ENCODE measurements around the gene NCOA7.

The NCOA7 gene

GRCh38 chr6:125816828-125817280, 26.1 kb downstream of the NCOA7 start:
- DNase-seq = no peak

DNA sequence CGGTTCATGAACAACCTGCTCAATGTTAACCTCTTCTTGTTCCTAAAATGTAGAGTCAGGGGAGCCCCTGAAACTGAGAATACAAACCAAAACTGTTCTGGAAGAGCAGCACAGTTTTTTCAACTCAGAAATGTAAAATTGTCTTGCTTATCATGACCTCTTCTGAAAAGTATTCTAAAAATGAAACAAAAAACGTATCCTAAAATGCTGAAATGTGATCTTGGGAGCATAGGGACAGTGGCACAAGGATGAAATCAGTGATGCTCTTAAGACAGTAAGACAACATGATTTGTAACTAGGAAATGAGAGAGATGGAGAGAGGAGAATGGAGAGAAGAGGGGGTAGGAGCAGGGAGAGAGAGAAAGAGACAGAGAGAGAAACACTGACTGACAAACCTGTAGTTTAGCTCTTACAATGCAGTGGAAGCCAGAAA, 27.5 kb downstream of the NCOA7 start:
- no peak for DNase-seq

DNA sequence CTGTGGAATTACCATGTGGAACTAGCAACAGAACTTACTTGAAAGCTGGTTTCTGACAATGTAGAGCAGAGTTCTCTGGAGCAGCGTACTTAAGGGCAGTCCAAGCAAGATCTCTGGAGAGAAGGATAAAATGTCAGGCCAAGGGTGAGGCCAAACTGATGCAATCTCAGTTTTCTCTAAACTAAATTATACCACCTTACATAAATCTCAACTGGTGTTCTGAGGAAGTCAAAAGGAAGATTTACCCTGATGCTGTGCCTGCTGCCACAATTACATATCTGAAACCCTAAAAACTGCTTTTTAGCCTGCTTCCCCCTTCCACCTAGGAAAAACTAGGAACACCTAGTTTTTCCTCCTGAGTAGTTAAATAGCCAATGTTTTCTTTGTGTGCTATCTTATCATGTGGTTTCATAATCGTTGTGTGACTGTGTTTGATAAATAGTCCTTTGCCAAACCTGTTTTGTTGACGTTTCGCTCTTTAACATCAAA, 28.1 kb downstream of the NCOA7 start:
- DNase-seq = no peak

GRCh38 chr6:125819535-125820326, 29.0 kb downstream of the NCOA7 start:
- no peak for DNase-seq

- peak; percentile 22 to 43 for DNase-seq
Measured at GRCh38 chr6:125821825-125822281, 31.1 kb downstream of the NCOA7 start.

DNA sequence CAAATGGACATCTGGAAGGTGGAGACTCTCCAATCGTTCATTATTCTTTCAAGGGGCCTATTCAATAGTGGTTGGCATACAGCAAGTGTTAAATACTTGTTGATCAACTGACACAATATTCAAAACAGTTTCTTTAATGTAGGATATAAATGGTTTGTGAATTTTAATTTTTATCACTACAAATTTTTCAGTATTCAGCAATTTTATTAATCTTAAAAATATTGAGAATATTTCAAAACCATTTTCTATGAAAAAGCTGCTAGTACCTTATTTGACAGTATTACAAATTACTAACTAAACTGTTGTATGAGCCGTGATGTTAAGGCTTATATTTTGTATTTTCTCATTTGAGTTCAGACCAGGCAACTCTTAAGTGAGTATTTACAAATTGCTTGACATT, 32.4 kb downstream of the NCOA7 start:
- DNase-seq = no peak

DNA sequence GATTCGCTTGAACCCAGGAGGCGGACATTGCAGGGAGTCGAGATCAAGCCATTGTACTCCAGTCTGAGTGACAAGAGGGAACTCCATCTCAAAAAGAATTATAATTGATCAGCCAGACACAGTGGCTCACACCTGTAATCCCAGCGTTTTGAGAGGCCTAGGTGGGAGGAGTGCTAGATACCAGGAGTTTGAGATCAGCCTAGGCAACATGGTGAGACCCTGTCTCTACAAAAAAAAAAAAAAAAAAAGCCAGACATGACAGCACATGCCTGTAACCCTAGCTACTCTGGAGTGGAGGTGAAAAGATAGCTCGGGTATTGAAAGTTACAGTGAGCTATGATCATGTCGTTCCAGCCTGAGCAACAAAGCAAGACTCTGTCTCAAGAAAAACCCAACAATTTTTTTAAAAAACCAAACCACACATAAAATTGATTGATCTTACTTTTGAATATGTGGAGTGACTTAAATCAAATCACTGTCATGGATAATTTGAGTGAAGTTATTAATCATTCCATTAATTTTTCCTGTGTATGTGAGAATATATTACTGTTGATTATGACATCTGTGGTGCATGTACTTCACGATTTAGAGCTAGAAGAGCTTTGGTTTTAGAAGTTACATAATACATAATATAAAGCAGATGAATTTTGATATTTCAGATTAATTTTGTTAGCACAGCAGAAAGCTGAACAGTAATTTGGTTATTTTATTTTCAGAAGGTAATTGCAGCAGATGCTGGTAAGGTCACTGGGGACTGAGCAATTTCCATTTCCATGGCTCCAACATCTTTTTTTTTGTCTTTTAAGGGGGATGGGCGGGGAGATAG, 34.4 kb downstream of the NCOA7 start:
- DNase-seq = no peak

GRCh38 chr6:125826695-125827463, 36.1 kb downstream of the NCOA7 start:
- DNase-seq = no peak

DNA sequence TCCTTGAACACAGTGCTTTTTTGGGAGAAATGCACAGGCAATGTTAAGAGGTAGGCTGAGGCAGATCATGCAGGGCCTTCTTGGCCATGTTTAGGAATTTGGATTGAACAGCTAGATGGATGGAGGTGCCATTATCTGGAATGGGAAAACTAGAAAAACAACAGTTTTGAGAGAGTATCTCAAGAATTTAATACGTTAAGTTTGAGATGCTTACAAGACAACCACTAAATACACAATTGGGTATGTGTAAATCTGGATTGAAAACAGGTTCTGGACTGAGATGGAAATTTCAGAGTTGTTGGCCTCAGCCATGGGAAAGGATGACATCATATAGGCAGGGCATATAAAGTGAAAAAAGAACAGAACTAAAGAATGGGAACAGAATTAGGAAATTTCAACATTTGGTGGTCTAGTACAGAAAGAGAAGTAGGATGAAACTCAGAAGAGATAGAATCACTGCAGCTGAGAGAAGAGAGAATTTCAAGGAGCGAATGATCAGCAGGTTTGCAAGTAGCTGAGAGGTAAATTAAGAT, 37.1 kb downstream of the NCOA7 start:
- DNase-seq = no peak

- no peak for DNase-seq
Measured at GRCh38 chr6:125828476-125829039, 37.8 kb downstream of the NCOA7 start.

DNA sequence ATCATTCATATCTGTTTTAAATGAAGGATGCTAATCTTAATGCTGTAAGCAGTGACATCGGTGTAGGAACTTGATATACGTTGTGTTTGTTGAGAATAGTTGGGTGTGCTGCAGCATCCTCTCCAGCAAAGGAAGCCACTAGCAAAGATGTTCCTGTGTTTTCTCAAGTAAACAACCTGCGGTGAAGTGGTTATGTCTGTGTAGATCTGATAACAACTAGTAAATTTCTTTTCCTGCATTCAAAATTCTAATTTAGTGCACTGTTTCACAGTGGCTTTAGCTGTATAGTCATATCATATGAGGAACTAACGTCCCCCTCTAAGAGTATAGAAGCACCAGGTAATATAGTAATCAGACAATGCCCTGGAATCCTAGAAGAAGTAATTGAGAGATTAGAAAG, 38.7 kb downstream of the NCOA7 start:
- DNase-seq = no peak

DNA sequence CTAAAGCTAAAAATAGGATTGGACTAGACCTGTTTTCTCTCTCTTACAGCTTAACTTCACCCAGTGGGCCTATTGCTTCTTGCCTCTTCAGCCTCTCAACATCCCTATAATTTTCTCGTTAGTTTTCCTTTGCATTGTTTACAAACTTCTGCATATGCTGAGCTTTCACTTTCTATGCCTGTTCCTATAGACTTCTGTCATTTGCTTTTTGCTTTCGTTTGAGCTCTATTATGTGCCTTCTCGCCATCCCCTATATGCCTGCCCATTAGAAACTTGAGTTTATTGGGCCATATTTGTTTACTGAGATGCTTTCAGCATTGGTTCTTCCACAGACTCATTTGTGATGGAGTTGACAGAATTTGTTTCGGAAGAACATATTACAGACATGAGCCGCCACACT, 40.9 kb downstream of the NCOA7 start:
- DNase-seq = no peak

- no peak for DNase-seq
Measured at GRCh38 chr6:125832391-125833117, 41.8 kb downstream of the NCOA7 start.

- DNase-seq = no peak
Measured at GRCh38 chr6:125834348-125834747, 43.6 kb downstream of the NCOA7 start.

- DNase-seq = no peak
Measured at GRCh38 chr6:125835221-125835744, 44.5 kb downstream of the NCOA7 start.

DNA sequence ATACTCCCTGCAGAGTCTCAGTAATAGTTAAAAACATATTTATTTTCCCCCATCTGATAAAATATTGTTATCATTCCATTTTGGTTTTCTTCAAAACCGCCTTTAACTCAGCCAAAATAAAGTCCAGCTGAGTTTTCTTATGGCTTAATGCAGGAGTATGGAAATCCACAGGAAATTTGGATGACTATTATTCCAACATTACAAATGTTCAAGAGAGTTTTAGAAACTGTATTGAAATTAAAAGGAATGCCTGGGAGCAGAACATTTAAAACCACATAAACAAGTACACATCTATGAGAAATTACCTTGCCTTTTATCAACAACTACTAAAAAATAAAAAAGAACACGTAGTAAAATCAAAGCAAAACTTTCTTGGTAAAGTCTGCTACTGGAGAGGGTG, 45.7 kb downstream of the NCOA7 start:
- no peak for DNase-seq

DNA sequence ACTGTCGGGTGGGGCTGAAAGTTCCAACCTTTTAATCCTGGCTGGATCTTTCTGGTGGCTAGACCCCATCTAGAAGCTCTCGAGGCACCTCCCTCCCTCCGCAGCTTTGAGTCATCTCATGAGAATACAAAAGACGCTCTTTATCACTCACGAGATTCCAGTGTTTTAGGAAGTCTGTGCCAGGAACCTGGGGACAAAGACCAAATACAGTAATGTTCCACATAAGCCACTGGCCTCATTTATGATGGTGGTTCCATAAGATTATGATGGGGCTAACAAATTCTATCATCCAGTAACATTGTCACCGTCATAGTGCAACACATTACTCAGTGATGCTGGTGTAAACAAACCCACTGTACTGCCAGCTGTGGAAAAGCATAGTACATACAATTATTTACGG, 48.7 kb downstream of the NCOA7 start:
- peak in 1 of 2 experiments; percentile 66 for DNase-seq

DNA sequence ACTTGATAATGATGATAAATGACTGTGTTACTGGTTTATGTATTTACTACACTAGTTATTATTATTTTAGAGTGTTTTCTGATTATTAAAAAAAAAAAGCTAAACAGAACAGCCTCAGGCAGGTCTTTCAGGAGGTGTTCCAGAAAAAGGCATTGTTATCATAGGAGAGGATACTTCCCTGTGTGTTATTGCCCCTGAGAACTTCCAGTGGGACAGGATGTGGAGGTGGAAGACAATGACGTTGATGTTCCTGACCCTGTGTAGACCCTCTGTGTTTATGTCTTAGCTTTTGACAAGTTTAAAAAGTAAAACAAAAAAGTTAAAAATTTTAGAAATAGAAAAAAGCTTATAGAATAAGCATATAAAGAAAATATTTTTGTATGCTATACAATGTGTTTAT, 49.1 kb downstream of the NCOA7 start:
- peak in 1 of 2 experiments; percentile 66 for DNase-seq

- no peak for DNase-seq
Measured at GRCh38 chr6:125841356-125842090, 50.8 kb downstream of the NCOA7 start.

DNA sequence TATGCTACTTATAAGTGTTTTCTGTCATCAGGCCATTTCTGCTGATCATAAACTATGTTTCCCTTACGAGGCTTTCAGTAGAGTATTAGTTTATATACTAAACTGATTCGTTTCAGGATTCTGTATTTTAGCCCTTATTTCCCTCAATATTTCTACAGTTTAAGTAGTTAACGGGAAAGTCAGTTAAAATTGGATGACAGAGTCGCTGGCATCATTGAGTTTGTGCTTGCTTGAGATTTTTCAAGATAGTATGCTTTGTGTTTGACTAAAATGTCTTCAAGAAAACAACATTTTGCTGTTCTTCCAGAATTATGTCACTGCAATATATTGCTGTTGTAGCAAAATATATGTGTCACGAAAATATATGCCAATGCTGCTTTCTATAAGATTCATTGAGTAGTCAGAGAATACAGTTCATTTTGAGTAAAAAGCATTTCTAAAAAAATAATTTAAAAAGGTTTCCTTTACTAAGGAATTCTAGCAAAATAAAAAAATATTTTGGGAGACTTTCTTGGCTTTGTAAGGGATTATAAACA, 51.4 kb downstream of the NCOA7 start:
- no peak for DNase-seq

Data from NCI-H1930 (cell line).